HFFc6 (cell line): ENCODE measurements around the gene FAM76B. TPM values are rescaled to one million over a fixed set of nuclear protein-coding genes. Genes with fewer than 3 reads are reported as not detected.

ENCODE experiments used
- DNase-seq: peaks from one replicate; pipeline ENCODE4 v3.0.0-alpha.2; 2018
- H3K27ac Mint-ChIP-seq: 2 replicates; pipeline ENCODE4 v1.8.0; 2020; ENCODE audit warnings: mild to moderate bottlenecking, mixed read lengths
- H3K27me3 Mint-ChIP-seq: 2 replicates; pipeline ENCODE4 v1.8.0; 2021; ENCODE audit warnings: mild to moderate bottlenecking, moderate library complexity, mixed read lengths; ENCODE audit not compliant: insufficient read depth
- H3K36me3 Mint-ChIP-seq: 2 replicates; pipeline ENCODE4 v1.8.0; 2021; ENCODE audit warnings: low read depth, mixed read lengths
- H3K4me1 Mint-ChIP-seq: 2 replicates; pipeline ENCODE4 v1.8.0; 2020; ENCODE audit warnings: low read depth, mixed read lengths
- H3K4me3 Mint-ChIP-seq: 2 replicates; pipeline ENCODE4 v1.8.0; 2020; ENCODE audit warnings: mild to moderate bottlenecking, moderate library complexity, mixed read lengths
- H3K9me3 Mint-ChIP-seq: 2 replicates; pipeline ENCODE4 v1.8.0; 2020; ENCODE audit warnings: mild to moderate bottlenecking, mixed read lengths
- CTCF ChIP-seq: fragments of 200-600 bp; sonication (generic); IDR thresholded peaks from 2 replicates; pipeline ENCODE4 v1.5.0; 2021; ENCODE audit warnings: antibody characterized with exemption, mild to moderate bottlenecking
- long read RNA-seq: library from polyadenylated mRNA; unstranded; transcript quantifications from one replicate; pipeline ENCODE4 v2.0.0, GENCODE V29; 2019
- total RNA-seq, 6 experiments: library from RNA; stranded (reverse); fragmentation: NEBNext Ultra II Directional; extraction: Animal tissue kit (Norgen Biotek cat#: 25700); gene quantifications; 2 replicates in 1 of 6; 3 replicates in 5 of 6; pipeline ENCODE4 v1.2.3, GENCODE V29; 2021

FAM76B gene
- total RNA-seq = 10 to 100 TPM in 2 of 6 experiments, 1 to 10 TPM in 4; 7.2 to 11.9 (median 9.2) TPM
- long read RNA-seq, partial matches to known transcripts = 1 of 3 reads
- long read RNA-seq, other reads (novel, unspliced or antisense) = 2 of 3 reads

- Mint-ChIP-seq H3K4me3 (peak within 1 kb of the TSS; percentile 100), H3K9me3 (no peaks in the 10 kb centered on the region), H3K4me1 (peaks cover 44% of the 10 kb centered on the region), H3K27ac (peak within 1 kb of the TSS; percentile 100), H3K27me3 (peaks cover 2% of the 10 kb centered on the region), H3K36me3 (peaks cover 25% of the 10 kb centered on the region; the same call in 1 of the 2 replicates)
- TF ChIP-seq CTCF = no peak
- peak; percentile 99 for DNase-seq
These were observed at the start of gene FAM76B for GRCh38 chr11:95789506-95790122. TSS of gene FAM76B (minus strand) at chr11:95789782. CDS start at chr11:95789478, 304 bp downstream.

GRCh38 chr11:95835768-95836488 is 46.3 kb upstream of the FAM76B start:
- peaks cover 50% of the 10 kb centered on the region for H3K4me1 Mint-ChIP-seq
- H3K4me3 Mint-ChIP-seq = no peak overlapping the region
- peak; percentile 93 for TF ChIP-seq CTCF
- H3K36me3 Mint-ChIP-seq = peaks cover 29% of the 10 kb centered on the region
- no peaks in the 10 kb centered on the region for H3K27me3 Mint-ChIP-seq
- peak overlapping the region; percentile 74 for H3K27ac Mint-ChIP-seq
- DNase-seq = peak; percentile 90
- no peaks in the 10 kb centered on the region for H3K9me3 Mint-ChIP-seq

DNA sequence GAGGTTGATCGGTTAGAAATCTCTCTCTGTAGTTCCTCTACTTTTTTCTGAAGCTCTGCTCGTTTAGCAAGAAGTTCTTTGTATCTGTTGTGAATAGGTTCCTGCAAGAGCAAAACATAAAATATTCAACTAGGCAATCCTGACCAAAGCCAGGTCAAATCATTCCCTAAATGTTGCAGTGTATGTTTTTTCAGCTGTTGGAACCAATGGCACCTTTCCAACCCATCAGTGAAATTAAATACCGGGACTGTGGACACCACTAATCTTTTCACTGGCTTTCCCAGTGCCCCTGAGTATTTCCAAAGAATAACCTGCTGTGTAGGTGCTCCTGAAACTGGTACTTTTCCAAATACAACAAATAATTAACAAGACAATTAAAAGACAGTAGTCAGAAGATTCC is 45.8 kb upstream of the FAM76B start:
- Mint-ChIP-seq H3K9me3 (no peaks in the 10 kb centered on the region), H3K36me3 (peaks cover 32% of the 10 kb centered on the region), H3K27me3 (no peaks in the 10 kb centered on the region; the same call in 1 of the 2 replicates), H3K27ac (peak overlapping the region; percentile 74), H3K4me3 (no peak overlapping the region), H3K4me1 (peaks cover 56% of the 10 kb centered on the region)
- no peak for DNase-seq
- TF ChIP-seq CTCF = no peak

GRCh38 chr11:95833378-95833777 is 43.8 kb upstream of the FAM76B start:
- Mint-ChIP-seq H3K36me3 (peaks cover 38% of the 10 kb centered on the region), H3K4me3 (no peak overlapping the region), H3K4me1 (peaks cover 66% of the 10 kb centered on the region), H3K9me3 (no peaks in the 10 kb centered on the region), H3K27ac (no peak overlapping the region), H3K27me3 (no peaks in the 10 kb centered on the region; the same call in 1 of the 2 replicates)
- no peak for TF ChIP-seq CTCF
- no peak for DNase-seq

- Mint-ChIP-seq H3K4me1 (peaks cover 66% of the 10 kb centered on the region), H3K4me3 (peak overlapping the region; percentile 31; the same call in 1 of the 2 replicates), H3K27me3 (no peaks in the 10 kb centered on the region; the same call in 1 of the 2 replicates), H3K9me3 (no peaks in the 10 kb centered on the region), H3K27ac (peak overlapping the region; percentile 64), H3K36me3 (peaks cover 44% of the 10 kb centered on the region)
- peak; percentile 49; the same call in 1 of the 2 replicates for TF ChIP-seq CTCF
- peak; percentile 50 for DNase-seq
These were observed 43.2 kb upstream of the FAM76B start for GRCh38 chr11:95832763-95833162.
